Measurements from ENCODE around the gene RUNX3.
"Not testable (repeated sequence)": the region's sequence is repeated elsewhere in the genome, so short reads cannot be mapped to it uniquely, and the experiment has no call there.

RUNX3 gene

DNA sequence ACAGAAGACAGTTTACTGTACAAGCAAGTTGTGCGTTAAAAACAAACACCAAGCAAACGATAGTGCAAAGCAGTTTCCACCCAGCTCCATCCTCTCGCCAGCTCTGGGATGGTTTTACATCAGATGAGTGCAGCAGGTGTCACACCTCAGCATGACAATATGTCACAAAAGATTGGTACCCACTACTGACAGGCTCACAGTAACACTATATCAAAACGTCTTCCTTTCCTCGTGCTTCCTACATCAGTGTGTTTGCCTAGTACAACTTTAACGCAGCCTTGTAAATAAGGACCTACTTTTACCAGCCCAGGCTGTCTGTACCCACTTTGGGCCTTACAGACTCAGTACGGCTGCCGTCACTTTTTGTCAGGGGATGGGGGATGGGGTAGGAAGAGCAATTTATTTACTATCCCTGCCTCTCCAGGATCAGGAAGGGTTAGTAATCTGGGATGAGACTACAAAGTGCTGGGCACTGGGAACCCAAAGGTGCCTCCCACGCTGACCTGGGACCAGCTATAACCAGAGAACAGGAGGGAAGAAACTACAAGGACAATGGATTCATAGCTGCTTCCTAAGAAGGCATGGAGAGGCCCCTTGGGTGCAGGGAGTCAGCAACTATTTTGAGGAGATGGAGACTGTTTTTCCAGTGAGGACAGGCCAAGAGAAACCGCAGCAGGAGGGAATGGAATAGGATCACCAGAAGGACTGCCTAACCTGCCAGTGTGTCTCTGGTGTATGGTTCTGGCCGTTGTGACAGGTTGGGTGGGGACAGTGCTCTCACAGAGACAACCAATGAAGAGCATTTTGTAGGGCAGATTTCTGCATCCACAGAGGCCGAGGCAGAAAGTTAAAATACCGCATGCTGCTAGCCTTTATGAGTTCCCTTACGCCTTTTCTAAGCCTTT is 30.2 kb downstream of the RUNX3 start:
- DNase-seq: no peak

GRCh38 chr1:24898909-24899439 is 31.1 kb downstream of the RUNX3 start:
- no peak for DNase-seq

- DNase-seq: peak; percentile 37
Measured at GRCh38 chr1:24898152-24898908, 31.7 kb downstream of the RUNX3 start.

- no peak for DNase-seq
Measured at GRCh38 chr1:24897263-24898151, 32.6 kb downstream of the RUNX3 start.

GRCh38 chr1:24896596-24897262 is 33.3 kb downstream of the RUNX3 start:
- no peak for DNase-seq

- no peak for DNase-seq
Measured at GRCh38 chr1:24896176-24896575, 33.9 kb downstream of the RUNX3 start.

- no peak for DNase-seq
Measured at GRCh38 chr1:24895511-24895910, 34.6 kb downstream of the RUNX3 start.

DNA sequence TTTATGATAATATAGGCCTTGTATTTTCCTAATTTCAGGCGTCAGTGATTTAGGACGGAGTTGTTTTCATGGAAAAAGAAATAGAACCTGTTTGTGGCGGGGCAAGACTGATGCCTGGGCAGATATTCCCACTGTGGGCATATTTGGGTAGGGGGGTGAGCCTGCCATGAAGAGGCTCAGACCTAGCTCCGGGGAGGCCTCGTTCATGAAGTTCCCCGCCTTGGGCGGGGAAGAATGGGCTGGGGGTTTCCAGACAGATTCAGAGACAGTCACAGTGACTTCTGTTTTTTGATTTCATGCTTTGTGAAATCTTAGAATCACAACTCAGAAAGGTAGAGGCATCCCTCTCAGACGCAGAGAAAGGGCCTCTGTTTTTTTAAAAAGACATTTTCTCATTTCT is 36.1 kb downstream of the RUNX3 start:
- no peak for DNase-seq

GRCh38 chr1:24893431-24893830 is 36.6 kb downstream of the RUNX3 start:
- no peak for DNase-seq

DNA sequence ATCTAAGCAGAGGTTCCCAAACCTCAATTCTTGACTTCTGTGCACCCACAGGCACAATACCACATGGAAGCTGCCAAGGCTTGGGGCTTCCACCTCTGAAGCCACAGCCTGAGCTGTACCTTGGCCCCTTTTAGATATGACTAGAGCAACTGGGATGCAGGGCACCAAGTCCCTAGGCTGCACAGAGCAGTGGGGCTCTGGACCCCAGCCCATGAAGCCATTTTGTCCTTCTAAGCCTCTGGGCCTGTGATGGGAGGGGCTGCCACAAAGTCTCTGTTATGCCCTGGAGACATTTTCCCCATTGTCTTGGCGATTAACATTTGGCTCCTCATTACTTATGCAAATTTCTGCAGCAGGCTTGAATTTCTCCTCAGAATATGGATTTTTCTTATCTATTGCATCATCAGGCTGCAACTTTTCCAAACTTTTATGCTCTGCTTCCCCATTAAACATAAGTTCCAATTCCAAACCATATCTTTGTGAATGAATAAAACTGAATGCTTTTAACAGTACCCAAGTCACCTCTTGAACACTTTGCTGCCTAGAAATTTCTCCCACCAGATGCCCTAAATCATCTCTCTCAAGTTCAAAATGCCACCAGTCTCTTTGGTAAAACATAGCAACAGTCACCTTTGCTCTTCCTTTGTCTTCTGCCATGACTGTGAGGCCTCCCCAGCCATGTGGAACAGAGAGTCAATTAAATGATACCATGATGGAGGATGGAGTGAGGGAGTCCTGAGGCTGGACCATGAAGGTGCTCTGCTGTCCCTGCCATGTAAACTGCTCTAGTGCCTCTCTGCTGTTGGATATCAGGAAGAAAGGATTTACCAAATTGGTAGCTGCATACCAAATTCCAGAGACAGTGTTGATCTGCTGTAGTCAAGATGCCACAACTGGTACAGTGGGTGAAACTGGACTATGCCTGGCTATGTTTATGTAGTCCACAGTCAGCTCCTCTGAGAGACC is 37.6 kb downstream of the RUNX3 start:
- no peak for DNase-seq

DNA sequence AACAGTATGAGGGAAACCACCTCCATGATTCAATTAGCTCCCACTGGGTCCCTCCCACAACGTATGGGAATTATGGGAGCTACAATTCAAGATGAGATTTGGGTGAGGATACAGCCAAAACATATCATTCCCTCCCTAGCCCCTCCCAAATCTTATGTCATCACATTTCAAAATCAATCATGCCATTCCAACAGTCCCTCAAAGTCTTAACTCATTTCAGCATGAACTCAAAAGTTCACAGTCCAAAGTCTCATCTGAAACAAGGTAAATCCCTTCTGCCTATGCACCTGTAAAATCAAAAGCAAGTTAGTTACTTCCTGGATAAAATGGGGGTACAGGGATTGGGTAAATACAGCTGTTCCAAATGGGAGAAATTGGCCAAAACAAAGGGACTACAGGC is 38.7 kb downstream of the RUNX3 start:
- not testable (repeated sequence) for DNase-seq

- no peak for DNase-seq
Measured at GRCh38 chr1:24890887-24891286, 39.2 kb downstream of the RUNX3 start.

- DNase-seq: peak; percentile 44
Measured at GRCh38 chr1:24888971-24889676, 41.0 kb downstream of the RUNX3 start.

DNA sequence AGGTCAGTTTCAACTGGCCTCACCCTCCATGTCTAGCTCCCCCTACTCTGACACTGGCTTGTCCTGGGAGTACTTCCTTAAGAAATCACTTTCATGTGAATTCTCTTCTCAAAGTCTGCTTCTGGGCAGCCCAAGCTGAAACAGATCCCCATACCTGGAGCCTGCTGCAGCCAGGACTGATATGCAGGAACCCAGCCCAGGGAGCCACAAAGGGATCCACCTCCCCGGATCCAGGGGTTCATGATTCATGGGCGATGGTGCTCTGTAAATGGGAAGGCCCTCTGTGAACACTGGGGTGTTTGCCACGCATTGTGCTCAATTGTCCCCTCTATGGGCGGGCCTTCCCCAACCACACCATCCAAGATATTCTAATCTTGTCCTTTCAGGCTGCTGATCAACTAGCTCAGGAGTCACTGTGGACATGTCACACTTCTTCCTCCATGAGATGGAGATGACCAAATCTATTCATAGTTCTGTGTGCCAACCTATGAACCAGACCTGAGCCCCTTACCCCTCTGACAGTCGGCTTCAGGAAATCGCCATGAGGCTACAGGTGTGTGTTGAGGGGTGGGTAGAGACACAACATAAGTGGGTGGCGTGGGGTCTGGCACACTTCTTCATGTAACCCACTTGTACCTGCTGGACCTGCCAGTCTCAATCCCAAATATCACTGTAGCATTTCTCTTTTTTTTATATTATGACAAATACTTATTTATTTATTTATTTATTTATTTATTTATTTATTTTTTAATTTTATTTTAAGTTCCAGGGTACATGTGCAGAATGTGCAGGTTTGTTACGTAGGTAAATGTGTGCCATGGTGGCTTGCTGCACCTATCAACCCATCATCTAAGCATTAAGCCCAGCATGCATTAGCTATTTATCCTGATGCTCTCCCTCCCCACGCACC is 41.8 kb downstream of the RUNX3 start:
- no peak for DNase-seq

- DNase-seq: no peak
Measured at GRCh38 chr1:24886241-24886640, 43.8 kb downstream of the RUNX3 start.

DNA sequence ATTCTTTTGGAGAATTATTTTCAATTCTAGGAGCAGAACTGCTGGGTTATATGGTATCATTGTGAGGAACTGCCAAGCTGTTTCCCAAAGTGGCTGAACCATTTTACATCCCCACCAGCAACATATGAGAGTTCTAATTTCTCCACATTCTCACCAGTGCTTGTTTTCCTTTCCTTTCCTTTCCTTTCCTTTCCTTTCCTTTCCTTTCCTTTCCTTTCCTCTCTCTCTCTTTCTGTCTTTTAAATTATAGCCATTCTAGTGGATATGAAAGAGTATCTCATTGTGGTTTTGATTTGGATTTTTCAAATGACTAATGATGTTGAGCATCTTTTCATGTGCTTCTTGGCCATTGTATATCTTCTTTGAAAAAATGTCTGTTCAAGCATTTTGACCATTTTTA is 45.3 kb downstream of the RUNX3 start:
- DNase-seq: no peak

DNA sequence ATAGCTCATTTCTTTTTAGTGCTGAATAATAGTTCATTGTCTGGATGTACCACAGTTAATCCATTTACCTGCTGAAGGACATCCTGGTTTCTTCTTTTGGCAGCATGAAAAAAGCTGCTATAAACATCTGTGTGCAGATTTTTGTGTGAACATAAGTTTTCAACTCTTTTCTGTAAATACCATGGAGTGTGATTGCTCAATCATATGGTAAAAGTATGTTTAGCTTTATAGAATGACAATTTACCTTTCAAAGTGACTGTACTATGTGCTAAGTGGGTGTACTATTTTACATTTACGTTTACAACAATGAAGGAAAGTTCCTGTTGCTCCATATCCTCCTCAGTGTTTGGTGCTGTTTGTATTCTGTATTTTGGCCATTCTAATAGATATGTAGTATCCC is 49.0 kb downstream of the RUNX3 start:
- no peak for DNase-seq

DNA sequence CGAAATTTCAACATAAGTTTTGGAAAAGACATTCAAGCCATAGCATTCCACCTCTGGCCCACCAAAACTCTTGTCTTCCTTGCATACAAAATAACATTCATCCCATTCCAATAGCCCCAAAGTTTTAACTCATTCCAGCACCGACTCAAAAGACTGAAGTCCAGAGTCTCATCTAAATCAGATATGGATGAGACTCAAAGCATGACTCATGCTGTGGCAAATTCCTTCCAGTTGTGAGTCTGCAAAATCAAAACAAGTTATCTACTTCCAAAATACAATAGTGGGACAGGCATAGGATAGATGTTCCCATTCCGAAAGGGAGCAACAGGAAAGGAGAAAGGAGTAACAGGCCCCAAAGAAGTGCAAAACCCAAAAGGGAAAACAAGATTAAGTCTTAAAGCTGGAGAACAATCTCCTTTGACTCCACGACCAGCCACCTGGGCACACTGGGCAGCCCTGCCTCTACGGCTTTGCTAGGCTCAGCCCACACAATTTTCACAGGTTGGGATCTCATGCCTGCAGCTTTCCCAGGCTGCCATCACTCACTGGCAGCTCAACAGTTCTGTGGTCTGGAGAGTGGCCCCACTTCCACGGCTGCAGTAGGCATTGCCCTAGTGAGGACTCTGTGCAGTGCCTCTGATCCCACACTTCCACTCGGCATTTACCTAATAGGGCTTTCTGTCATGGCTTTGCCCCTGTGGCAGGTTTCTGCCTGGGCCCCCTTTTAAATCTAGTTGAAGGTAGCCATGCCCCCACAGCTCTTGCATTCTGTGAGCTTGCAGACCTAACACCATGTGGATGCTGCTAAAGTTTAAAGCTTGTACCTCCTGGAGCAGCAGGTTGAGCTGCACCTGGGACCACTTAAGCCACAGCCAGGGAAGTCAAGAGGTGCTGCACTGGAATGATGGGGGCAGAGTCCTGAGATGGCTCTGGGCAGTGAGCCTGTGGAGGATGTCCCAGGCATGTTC is 51.0 kb downstream of the RUNX3 start:
- DNase-seq: no peak

Measured in NCI-H226 (cell line).